Colonic mucosa (tissue), 4 donors: Measurements from ENCODE around the gene MYO15A. TPM values are rescaled to one million over a fixed set of nuclear protein-coding genes. Genes with fewer than 3 reads are reported as not detected.

Experiments
- DNase-seq: peaks from one replicate; pipeline ENCODE4 v3.0.0-alpha.2; 2020
- H3K27ac ChIP-seq: fragments of 200-600 bp; one replicate; pipeline ENCODE4 v1.8.0; 2021
- H3K27me3 ChIP-seq: fragments of 200-600 bp; one replicate; pipeline ENCODE4 v1.8.0; 2021
- H3K36me3 ChIP-seq: fragments of 200-600 bp; one replicate; pipeline ENCODE4 v1.8.0; 2021
- H3K4me1 ChIP-seq: fragments of 200-600 bp; one replicate; pipeline ENCODE4 v1.8.0; 2021; ENCODE audit warnings: mild to moderate bottlenecking
- H3K4me3 ChIP-seq: fragments of 200-600 bp; one replicate; pipeline ENCODE4 v1.8.0; 2021
- H3K9ac ChIP-seq, 2 donors: one replicate each; pipeline ENCODE4 v1.7.0; 2013; ENCODE audit warnings: control low read depth in 2 of 2, low read depth in 2 of 2, low read length in 2 of 2
- H3K9me3 ChIP-seq: fragments of 200-600 bp; one replicate; pipeline ENCODE4 v1.8.0; 2021
- CTCF ChIP-seq: fragments of 200-600 bp; IDR thresholded peaks from one replicate; pipeline ENCODE4 v1.8.0; 2022; ENCODE audit warnings: antibody characterized with exemption, mild to moderate bottlenecking
- intact Hi-C: fragments of 100-400 bp; cut with DNase I; formaldehyde crosslinking; loops from one replicate; pipeline ENCODE4 v1.14.1; 2022
- total RNA-seq, 2 donors: library from RNA; stranded (reverse); fragmentation: NEBNext Ultra II Directional in 1 of 2; extraction: Animal tissue kit (Norgen Biotek cat#: 25700) in 1 of 2; gene quantifications; one replicate each; pipeline ENCODE4 v1.2.1, GENCODE V29; 2021
- donor health status: healthy.
- donor health status: DM: no; HTN: no; CAD: no.
- donor health status: DM: no; HTN: no; CAD: no.

MYO15A gene
- total RNA-seq, 2 donors from 2014 or later = 1.1 to 1.4 TPM

- Histone ChIP-seq H3K27me3 (no peaks in the 10 kb centered on the region), H3K4me1 (peaks cover 36% of the 10 kb centered on the region), H3K36me3 (no peaks in the 10 kb centered on the region), H3K9me3 (no peaks in the 10 kb centered on the region), H3K9ac (peak overlapping the region; percentile 53 to 86), H3K4me3 (peak overlapping the region; percentile 91), H3K27ac (peak overlapping the region; percentile 30)
- intact Hi-C loops = no loop called here
- TF ChIP-seq CTCF = no peak
- DNase-seq = no peak
Measured at GRCh38 chr17:18186627-18186982, 78.0 kb downstream of the MYO15A start.

- no peaks in the 10 kb centered on the region for H3K36me3 ChIP-seq
- no peak for TF ChIP-seq CTCF
- no peaks in the 10 kb centered on the region for H3K27me3 ChIP-seq
- H3K9ac ChIP-seq = peak overlapping the region; percentile 53 to 86
- no peaks in the 10 kb centered on the region for H3K9me3 ChIP-seq
- H3K27ac ChIP-seq = peak overlapping the region; percentile 3
- peaks cover 30% of the 10 kb centered on the region for H3K4me1 ChIP-seq
- no peak for DNase-seq
- intact Hi-C loops = no loop called here
- peak overlapping the region; percentile 91 for H3K4me3 ChIP-seq
Measured at GRCh38 chr17:18187226-18187625, 78.7 kb downstream of the MYO15A start.

- peak overlapping the region; percentile 91 for H3K4me3 ChIP-seq
Measured at GRCh38 chr17:18187821-18188761, 79.5 kb downstream of the MYO15A start.

GRCh38 chr17:18190628-18191235 is 82.2 kb downstream of the MYO15A start:
- H3K4me3 ChIP-seq = no peak overlapping the region
- H3K9ac ChIP-seq = no peak overlapping the region
- intact Hi-C loops = no loop called here
- peaks cover 26% of the 10 kb centered on the region for H3K4me1 ChIP-seq
- no peak for DNase-seq
- H3K9me3 ChIP-seq = no peaks in the 10 kb centered on the region
- no peaks in the 10 kb centered on the region for H3K36me3 ChIP-seq
- no peak overlapping the region for H3K27ac ChIP-seq
- TF ChIP-seq CTCF = no peak
- H3K27me3 ChIP-seq = no peaks in the 10 kb centered on the region

More at GRCh38 chr17:18187821-18188761, 79.5 kb downstream of the MYO15A start:
- Histone ChIP-seq H3K27me3 (no peaks in the 10 kb centered on the region), H3K9me3 (no peaks in the 10 kb centered on the region), H3K27ac (peak overlapping the region; percentile 3), H3K36me3 (no peaks in the 10 kb centered on the region), H3K4me1 (peaks cover 26% of the 10 kb centered on the region), H3K9ac (peak overlapping the region in 1 of 2 donors; percentile 86)
- DNase-seq = no peak
- TF ChIP-seq CTCF = no peak
- intact Hi-C loops = no loop called here

GRCh38 chr17:18191236-18191667 is 82.7 kb downstream of the MYO15A start:
- intact Hi-C loops = no loop called here
- no peaks in the 10 kb centered on the region for H3K36me3 ChIP-seq
- H3K27ac ChIP-seq = no peak overlapping the region
- H3K4me3 ChIP-seq = no peak overlapping the region
- H3K9ac ChIP-seq = no peak overlapping the region
- no peaks in the 10 kb centered on the region for H3K27me3 ChIP-seq
- peaks cover 22% of the 10 kb centered on the region for H3K4me1 ChIP-seq
- DNase-seq = no peak
- no peak for TF ChIP-seq CTCF
- no peaks in the 10 kb centered on the region for H3K9me3 ChIP-seq
